AG10803 (cell line): ENCODE data around the gene NEUROD2.

Experiments
- DNase-seq: peaks from one replicate; pipeline ENCODE4 v3.0.0; 2010; ENCODE audit warnings: low read depth
- H3K4me3 ChIP-seq: 2 replicates; pipeline ENCODE4 v1.5.1; 2011; ENCODE audit warnings: mild to moderate bottlenecking, low read length, control low read depth
- TF ChIP-seq, protein P1 (sequence below): conservative IDR thresholded peaks from 2 replicates; pipeline ENCODE4 v1.5.1; 2011; ENCODE audit warnings: mild to moderate bottlenecking, low read length, control low read depth, inconsistent platforms

NEUROD2 gene

DNA sequence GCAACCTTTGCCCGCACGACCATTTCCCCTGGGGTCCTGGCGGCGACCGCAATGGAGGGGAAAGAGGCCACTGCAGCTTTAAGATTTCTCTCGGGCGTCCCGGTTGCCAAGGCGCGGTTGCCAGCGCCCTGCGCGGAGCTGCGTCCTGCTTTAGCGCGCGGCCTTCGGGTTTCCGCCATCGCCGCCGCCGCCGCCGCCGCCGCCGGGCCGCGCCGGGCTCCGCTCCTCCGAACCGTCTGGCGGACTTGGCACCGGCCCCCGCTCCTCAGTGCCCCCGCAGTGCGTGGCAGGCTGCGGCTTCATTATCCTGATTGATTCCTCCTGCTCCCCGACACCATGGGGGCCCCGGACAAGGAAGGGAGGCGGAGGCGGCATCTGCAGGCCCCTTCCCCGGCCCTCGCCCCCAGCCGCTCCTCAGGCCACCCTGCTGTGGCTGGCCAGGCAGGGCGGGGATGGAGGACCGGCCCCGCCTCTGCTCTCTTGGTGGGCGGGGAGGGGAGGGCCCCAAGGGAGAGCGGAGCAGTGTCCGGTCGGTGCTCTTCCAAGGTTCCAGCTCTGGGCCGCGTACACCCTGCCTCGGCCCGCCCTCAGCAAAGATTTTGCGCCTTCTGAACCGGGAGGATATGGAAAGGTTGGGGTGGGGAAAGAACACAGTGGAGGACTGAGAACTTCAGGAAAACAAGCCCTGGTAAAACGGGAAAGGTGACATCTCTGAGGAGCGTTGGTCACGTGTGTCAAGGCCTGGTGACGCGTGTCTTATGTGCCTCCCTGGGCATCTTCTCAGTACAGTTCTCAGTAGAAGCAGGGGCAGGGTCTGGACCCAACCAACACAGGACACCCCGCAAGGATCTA, 34.0 kb downstream of the NEUROD2 start:
- peak overlapping the region; percentile 63 for H3K4me3 ChIP-seq
- TF ChIP-seq, protein P1, sequence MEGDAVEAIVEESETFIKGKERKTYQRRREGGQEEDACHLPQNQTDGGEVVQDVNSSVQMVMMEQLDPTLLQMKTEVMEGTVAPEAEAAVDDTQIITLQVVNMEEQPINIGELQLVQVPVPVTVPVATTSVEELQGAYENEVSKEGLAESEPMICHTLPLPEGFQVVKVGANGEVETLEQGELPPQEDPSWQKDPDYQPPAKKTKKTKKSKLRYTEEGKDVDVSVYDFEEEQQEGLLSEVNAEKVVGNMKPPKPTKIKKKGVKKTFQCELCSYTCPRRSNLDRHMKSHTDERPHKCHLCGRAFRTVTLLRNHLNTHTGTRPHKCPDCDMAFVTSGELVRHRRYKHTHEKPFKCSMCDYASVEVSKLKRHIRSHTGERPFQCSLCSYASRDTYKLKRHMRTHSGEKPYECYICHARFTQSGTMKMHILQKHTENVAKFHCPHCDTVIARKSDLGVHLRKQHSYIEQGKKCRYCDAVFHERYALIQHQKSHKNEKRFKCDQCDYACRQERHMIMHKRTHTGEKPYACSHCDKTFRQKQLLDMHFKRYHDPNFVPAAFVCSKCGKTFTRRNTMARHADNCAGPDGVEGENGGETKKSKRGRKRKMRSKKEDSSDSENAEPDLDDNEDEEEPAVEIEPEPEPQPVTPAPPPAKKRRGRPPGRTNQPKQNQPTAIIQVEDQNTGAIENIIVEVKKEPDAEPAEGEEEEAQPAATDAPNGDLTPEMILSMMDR = no peak
- DNase-seq = peak; percentile 63

DNA sequence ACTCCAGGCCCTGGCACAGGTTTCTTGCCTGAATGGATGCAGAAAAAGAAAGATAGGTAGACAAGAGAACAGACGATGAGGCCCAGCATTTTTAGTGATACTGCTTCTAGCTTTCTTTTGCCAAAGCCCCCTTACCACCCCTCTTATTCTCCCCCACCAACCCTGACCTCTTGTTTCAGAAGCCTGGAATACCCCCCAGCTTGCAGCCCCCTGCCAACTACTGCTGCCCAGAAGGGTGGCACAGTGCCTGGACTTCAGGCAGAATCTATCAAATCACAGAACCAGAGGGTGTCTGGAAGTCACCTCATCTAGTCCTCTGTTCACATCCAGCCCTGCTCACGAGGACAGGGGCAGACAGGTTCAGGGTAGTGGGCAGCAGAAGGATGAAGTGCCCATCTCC, 35.6 kb downstream of the NEUROD2 start:
- DNase-seq = no peak
- H3K4me3 ChIP-seq = no peak overlapping the region
- TF ChIP-seq, protein P1 = no peak

DNA sequence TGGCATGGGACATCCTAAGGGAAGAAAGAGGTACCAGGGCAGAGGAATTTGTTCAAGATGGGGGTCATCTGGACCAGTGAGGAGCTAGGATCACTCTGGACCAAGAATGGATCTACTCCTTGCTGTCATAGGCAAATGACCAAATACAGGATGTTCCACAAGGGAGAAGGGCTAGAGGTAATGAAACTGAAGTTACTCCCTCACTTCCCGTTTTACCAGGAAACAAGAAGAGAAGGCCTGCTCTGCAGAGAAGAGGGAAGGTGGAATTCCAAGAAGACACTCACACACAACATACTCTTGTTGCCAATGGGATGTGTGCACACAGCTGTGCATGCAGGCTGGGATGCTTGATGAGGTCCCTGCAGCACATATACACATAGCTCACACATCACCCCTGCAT, 38.6 kb downstream of the NEUROD2 start:
- TF ChIP-seq, protein P1 = no peak
- DNase-seq = no peak
- no peak overlapping the region for H3K4me3 ChIP-seq

DNA sequence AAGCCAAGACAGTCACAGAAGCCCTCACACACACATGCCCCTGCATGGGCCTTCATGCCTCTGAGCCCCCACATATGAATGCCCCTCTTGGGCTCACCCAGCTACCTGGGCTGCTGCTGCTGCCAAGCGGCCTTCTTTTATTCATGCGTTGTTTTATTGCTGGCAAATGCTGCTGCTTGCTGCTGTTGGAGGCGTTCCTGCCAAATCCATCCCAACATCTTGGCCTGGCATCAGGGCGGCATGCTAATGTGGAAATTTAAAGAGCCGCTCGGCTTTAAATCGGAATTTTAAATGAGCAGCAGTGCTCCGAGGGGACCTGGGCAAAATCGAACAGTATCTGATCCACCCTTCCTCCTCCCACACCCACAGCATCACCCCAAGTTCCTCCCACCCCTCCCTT, 39.0 kb downstream of the NEUROD2 start:
- no peak for DNase-seq
- H3K4me3 ChIP-seq = no peak overlapping the region
- TF ChIP-seq, protein P1 = no peak

DNA sequence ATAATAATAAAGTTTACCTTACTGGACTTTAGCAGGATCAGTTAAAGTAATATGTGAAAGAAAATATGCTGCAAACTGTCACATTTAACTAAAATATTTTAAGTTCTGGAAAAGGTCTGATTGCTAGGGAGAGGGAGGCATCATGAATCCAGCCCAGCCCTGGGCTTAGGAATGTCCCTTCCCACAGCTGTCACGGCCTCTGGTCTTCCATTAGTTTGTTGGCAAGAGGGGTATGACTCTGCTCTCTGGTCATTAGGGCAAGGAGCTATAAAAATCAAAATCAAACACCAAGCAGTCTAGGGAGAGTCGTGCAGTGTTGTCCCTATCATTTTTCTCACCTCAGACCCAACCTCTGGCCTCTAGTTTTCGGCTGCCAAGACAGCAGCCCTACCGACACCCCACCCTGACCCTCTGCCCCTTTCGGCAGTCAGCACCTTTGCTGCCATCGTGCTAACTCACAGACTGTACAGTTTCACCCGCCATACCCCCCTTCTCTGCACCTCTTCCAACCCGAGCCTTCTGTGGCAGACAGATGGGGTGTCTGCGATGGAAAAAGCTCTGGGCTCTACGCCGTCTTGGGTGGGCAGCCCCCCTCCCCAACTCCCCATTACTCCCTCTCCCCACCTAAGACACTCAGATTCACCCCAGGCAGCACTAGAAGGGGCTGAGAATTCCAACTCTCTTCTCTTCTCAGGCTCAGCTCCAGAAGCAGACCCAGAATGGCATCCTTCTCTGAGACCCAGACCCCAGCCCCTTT, 41.4 kb downstream of the NEUROD2 start:
- DNase-seq = no peak
- no peak overlapping the region for H3K4me3 ChIP-seq
- TF ChIP-seq, protein P1 = no peak

DNA sequence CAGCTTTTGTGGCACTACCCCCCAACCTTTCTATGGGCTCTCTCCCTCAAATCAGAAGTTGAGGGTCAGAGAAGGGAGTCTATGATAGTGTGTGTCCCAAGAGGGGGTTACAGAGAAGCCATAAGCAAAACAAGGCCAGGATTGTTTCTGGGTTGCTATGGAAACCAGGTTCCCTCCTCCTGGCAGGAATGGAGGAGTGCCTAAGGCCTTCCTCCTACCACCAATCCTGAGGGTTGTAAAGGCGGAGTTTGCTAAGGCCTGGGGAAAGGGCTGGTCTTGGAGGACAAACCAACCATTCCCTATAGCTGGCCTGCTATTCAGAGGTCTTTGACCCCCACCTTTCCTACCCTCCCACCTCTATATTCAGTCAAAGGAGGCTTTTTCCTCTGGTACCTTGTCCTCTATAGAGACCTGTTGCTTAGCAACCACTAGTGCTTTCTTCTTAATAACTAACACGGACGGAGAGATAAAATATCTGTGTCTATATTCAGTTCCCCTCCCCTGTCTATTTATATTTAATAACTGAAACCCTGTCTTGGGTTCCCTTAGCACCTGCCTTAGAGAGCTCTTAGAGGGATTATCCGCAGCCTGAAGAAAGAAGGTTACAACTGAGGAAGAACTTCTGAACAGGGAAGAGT, 43.4 kb downstream of the NEUROD2 start:
- TF ChIP-seq, protein P1 = no peak
- no peak overlapping the region for H3K4me3 ChIP-seq
- no peak for DNase-seq
